T-helper 2 cell treated with Interferon-gamma antibody and Interleukin-4, amounts not matched to agents 100 ng/mL and 5 ng/mL, for 36 hours (primary cell): ENCODE data around the gene TMPRSS11E. TPM values are rescaled to one million over a fixed set of nuclear protein-coding genes. Genes with fewer than 3 reads are reported as not detected.
"Not testable (repeated sequence)": the region's sequence is repeated elsewhere in the genome, so short reads cannot be mapped to it uniquely, and the experiment has no call there.

Experiments used
- intact Hi-C: fragments of 100-400 bp; cut with micrococcal nuclease; formaldehyde crosslinking; loops from one replicate; pipeline ENCODE4 v1.15.1; 2023
- total RNA-seq: library from RNA; stranded (reverse); gene quantifications from 2 replicates; pipeline ENCODE4 v1.2.3, GENCODE V29; 2022

The TMPRSS11E gene
- total RNA-seq: not detected in 2 replicates

DNA sequence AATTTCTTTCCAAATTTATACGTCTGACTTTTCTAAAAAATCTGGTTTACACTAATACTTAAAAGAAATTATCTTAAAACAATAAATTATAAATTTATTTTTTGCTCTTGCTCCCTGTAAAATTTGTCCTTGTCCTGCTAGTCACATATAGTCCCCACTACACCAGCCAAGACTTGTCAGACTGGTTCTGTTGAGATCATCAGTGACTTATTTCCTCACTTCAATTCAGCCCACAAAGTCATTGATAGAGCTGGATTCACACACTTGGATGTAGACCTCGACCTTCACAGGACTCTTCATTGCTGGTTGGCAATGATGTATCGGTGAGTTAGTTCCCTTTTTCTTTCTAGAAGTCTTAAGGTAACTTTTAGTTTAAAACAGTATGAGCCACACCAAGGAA is at the start of gene TMPRSS11E:
Gene TMPRSS11E (plus strand): TSS at position 263 of the 400 bp plus-strand sequence. CDS start 50 bp downstream, at position 313.
- intact Hi-C loops: no loop called here

DNA sequence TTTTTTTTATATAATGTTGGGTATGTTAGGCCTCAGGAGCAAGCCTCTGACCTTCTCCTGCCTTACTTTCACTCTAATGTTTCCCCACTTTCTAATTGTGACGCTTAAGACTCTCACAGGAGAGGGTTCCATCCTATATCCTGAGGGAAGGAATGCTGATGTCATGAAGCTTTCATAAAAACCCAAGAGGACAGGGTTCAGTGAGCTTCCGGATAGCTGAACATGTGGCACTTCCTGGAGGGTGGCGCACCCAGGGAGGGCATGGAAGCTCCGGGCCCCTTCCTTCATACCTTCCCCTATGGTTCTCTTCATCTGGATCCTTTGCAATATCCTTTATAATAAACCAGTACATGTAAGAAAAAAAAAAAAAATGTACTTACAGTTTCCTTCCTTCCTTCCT is 48.0 kb upstream of the TMPRSS11E start:
- intact Hi-C loops: no loop called here

DNA sequence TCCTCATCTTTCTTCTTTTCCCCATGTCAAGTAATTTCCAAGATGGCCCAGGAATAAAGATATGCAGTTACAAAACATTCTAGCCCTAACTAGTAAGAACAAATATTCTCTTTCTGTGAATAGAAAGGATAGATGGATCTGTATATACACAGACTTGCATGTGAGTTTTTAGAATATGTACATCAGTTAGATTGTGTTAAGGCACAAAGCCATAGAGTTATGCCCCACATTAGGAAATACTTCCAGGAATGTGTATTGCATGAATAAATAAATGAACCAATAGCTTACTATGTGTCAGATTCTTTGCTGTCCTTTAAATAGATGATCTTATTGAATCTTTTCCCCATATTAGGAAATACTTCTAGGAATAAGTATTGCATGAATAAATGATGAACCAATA is 46.0 kb upstream of the TMPRSS11E start:
- intact Hi-C loops: no loop called here

DNA sequence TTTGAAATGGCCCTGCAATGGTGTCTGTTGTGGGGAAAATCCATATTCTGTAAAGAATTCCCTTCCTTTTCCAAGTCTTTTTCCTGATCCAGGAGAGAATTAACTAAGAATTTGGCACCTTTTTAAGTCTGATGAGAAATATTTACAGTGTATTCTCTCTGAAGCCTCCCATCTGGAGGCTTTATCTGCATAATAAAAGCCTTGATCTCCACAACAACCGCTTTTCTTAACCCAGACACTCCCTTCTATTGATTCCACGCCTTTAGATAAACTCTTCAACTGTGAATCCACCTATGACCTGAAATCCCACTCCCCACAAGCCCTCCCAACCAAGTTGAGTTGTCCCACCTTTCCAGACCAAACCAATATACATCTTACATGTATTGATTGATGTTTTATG is 43.1 kb upstream of the TMPRSS11E start:
- intact Hi-C loops: no loop called here

DNA sequence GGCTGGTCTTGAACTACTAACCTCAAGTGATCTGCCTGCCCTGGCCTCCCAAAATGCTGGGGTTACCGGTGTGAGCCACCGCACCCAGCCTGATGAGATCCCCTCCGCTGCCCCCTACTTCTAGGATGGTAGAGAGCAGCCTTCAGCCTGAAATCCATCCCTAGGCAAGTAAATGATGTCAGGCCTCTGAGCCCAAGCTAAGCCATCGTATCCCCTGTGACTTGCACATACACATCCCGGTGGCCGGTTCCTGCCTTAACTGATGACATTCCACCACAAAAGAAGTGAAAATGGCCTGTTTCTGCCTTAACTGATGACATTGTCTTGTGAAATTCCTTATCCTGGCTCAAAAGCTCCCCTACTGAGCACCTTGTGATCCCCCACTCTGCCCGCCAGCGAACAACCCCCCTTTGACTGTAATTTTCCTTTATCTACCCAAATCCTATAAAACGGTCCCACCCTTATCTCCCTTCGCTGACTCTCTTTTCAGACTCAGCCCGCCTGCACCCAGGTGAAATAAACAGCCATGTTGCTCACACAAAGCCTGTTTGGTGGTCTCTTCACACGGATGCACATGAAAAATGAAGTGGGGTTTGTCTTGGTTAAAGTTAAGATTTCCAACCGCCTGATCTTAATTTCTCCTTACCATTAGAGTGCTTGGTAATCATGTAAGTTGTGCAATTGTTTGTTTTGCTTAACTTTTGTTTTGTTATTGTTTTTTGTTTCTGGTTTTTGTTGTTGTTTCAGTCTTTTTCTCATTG is 41.4 kb upstream of the TMPRSS11E start:
- intact Hi-C loops: not testable (repeated sequence)

DNA sequence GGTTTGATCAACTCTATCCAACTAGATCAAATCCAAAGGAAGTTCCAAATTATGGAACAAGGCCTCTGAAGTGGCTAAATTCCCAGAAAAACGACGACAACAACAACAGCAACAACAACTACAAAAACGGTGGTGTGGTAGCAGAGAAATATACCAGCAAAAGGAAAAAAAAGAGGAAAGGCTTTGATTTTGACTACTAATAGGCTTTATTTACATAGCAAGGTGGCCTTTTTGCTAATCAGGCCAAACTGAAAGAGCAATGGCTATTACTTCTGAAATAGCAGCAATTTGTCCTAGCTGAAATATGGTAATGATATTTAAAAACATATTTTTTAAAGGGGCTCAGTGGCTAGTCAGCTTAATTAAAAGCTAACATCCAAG is 40.8 kb upstream of the TMPRSS11E start:
- intact Hi-C loops: no loop called here

GRCh38 chr4:68407015-68407867 is 40.0 kb upstream of the TMPRSS11E start:
- intact Hi-C loops: not testable (repeated sequence)

DNA sequence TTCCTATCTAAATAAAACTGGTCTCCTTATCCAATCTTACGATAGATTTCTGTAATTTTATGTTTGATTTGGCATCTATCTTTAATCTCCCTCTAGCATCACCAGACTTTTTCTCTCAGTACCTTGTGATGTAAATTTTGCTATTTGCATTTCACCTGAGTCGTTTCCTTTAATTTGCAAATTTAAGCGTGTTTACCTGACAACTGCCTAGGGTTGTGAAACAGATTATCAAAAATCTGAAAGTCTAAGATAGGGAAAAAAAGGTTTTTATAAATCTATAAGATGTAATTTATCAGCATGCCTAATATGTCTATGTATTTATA is 39.4 kb upstream of the TMPRSS11E start:
- intact Hi-C loops: no loop called here

DNA sequence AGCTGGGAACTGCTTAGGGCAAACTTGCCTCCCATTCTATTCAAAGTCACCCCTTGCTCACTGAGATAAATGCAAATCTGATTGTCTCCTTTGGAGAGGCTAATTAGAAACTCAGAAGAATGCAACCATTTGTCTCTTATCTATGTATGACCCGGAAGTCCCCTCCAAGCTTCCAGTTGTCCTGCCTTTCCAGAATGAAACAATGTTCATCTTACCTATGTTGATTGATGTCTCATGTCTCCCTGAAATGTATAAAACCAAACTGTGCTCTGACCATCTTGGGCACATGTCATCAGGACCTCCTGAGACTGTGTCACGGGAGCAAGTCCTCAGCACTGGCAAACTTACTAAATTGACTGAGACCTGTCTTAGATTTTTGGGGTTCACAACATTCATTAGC is 37.1 kb upstream of the TMPRSS11E start:
- intact Hi-C loops: no loop called here

DNA sequence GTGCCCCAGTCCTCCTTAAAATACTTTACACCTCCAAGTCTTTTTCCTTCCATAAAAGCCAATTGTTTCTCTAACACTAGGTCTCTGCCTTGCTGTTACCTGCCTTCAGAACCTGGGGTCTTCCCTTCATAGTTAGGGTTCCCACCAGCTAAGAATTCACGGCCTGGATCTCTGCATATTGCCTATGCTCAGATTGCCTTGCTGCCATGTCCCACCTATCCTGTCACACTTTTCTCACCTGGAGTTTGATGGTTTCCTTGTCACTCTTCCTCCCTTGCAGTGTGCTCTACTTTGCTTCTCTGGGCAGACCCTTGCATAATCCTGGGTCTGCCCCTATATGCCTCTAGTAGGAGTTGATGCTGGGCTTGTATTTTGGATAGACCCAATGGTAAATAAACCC is 36.6 kb upstream of the TMPRSS11E start:
- intact Hi-C loops: no loop called here

- intact Hi-C loops: not testable (repeated sequence)
These were observed 35.2 kb upstream of the TMPRSS11E start for GRCh38 chr4:68412031-68412430.

- intact Hi-C loops: no loop called here
These were observed 30.7 kb upstream of the TMPRSS11E start for GRCh38 chr4:68416591-68416990.

DNA sequence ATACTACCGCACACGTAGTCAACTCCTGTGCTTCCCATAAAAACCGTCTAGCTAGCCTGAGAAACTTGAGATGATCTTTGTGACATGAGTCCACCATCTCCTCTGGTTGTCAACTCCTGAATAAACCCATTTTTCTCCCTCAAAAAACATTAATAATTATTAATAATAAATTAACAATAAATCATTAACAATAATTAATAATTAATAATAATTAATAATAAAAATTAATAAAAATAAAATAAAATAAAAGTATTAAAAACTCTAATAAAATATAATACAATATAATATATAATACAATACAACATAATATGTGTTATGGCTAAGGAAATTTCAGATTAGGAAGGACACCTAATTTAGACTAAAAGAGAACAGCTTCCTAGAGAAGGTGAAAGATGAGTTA is 20.7 kb upstream of the TMPRSS11E start:
- intact Hi-C loops: no loop called here

DNA sequence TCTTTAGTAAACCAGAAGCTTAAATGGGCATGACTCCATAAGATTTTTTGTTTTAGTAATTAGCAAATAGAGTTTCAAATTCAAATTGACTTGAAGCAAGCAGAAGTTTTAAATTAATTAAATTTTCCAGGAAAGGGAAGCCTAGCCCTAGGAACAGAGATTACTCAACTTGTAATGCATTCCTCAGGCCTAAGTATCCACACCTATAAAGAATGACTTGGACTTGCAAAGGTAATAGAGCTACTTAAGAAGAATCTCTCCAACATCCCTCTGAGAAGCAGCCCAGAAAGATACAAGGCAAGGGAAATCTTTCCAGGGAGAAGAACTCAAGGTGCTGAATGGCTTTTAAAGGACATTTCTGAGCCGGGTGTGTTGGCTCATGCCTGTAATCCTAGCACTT is 16.9 kb upstream of the TMPRSS11E start:
- intact Hi-C loops: no loop called here

DNA sequence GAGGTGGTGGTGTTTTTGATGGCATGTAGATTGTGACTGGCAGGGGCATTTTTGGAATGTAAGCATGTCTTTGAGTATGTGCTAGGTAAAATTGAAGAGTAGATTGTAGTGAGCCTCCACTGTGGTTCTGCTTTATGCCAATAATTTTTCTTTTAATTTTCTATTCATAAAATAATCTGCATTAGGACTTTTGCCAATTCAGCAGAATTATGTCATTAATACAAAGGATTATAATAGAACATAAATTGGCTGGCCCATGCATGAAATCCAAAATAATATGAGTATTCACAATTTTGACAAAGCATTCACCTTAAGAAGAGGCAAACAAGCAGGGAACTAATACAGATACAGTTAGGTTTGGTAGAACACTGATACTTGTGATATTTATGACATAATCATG is 14.9 kb upstream of the TMPRSS11E start:
- intact Hi-C loops: no loop called here

GRCh38 chr4:68433582-68433981 is 13.7 kb upstream of the TMPRSS11E start:
- intact Hi-C loops: no loop called here

DNA sequence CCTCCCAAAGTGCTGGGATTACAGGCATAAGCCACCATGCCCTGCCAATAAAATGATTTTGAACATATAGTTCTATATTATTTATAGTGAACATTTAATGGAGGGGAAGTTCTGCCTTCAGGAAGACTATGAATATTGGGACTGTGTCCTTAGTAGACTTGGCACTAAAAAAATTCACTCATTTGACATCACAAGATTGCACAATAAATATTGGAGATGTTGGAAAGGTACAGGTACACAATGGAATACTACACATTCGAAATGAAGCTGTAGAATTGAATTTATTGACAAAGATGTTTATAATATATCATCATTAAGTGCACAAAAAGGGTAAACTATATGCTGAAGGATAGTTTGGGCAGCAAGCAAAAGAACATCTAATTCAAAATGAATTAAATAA is 13.0 kb upstream of the TMPRSS11E start:
- intact Hi-C loops: no loop called here

DNA sequence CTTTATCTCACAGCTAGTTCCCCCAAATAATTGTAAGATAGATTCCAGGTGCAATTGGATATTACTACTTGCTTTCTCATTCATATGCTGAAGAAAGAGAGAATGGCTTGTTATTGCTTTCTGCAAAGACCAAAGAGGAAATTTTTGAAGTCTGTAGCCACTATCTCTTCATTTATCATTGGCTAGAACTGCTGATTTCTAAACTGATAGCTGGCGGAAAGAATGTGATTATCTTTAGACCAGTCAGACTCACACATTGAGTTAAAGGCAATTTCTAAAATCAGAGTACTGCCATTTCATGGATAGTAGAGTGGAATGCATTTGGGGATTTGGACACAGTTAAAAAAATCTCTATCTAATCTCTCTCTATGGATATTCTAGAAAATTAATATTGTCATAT is 12.4 kb upstream of the TMPRSS11E start:
- intact Hi-C loops: loop anchor here (5.0 kb wide), 1 partner anchor 63 kb away; no protein-coding TSS in a partner anchor

DNA sequence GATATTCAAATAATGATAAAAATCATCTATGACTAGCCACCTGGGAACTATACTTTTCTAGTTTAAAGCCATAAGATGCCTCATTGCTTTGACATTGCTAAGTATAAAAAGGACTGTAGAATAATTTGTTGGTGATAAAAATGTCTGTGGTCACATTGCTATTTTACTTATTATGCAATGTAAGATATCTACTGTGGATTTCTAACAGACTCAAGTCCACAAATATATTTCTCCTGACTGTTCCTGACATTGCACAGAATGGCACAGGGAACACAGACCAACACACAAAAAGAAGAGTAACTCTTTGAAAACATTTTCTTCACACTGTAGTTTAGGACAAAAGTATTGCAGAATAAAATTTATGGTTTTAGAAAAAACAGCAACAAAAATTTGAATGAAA is 2.2 kb upstream of the TMPRSS11E start:
- intact Hi-C loops: no loop called here

GRCh38 chr4:68451246-68452211 is 4.3 kb downstream of the TMPRSS11E start:
- intact Hi-C loops: no loop called here

DNA sequence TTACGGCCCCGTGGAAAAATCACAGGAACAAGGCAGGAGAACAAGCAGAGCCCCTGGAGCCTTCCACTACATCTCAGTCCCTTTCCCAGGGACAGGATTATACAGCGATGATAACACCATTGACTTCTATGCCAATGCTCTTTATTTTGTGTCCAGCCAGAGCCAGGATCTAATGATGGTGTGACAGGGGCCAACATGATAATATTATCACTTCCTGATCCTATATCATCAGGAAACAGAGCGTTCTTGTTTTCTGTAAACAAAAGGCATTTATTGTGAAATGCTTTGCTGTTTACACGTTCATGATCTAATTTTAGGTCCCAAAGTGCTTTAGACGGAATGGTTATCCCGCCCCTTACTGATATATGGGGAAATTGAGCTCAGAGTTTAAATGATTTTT is 12.8 kb downstream of the TMPRSS11E start:
- intact Hi-C loops: no loop called here

- intact Hi-C loops: no loop called here
These were observed 14.5 kb downstream of the TMPRSS11E start for GRCh38 chr4:68461790-68462189.
